HG03342 (cell line): ENCODE measurements around the gene SP140L.
A peak's percentile ranks its signal among the peaks of the same experiment; 100 is the strongest.
"Not testable (repeated sequence)": the region's sequence is repeated elsewhere in the genome, so short reads cannot be mapped to it uniquely, and the experiment has no call there.

ENCODE experiments used
- ATAC-seq: cut with Tn5 transposase; IDR thresholded peaks from one replicate; pipeline ENCODE4 v1.9.1; 2021; ENCODE audit warnings: mild to moderate bottlenecking, moderate library complexity; ENCODE audit not compliant: unreplicated experiment

The SP140L gene

GRCh38 chr2:230326453-230327417 lies at the start of gene SP140L:
Gene SP140L (plus strand): TSS chr2:230327193. CDS start chr2:230327270, 77 bp downstream.
- ATAC-seq, result peak; percentile 89

- ATAC-seq, result no peak
These were observed 44.1 kb upstream of the SP140L start for GRCh38 chr2:230282936-230283335.

GRCh38 chr2:230286048-230286447 lies 40.9 kb upstream of the SP140L start:
- no peak for ATAC-seq

DNA sequence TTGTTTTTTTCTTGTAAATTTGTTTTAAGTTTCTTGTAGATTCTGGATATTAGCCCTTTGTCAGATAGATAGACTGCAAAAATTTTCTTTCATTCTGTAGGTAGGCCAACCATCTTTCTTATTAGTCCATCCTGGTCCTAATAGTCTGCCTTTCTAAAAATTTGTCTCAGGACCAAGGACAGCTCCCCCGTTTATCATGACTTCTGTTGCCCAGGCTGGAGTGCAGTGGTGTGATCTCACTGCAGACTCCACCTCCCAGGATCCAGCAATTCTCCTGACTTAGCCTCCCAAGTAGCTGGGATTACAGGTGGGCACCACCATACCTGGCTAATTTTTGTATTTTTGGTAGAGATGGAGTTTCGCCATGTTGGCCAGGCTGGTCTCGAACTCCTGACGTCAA lies 37.7 kb upstream of the SP140L start:
- ATAC-seq, result not testable (repeated sequence)

GRCh38 chr2:230295192-230295591 lies 31.8 kb upstream of the SP140L start:
- no peak for ATAC-seq

- ATAC-seq, result no peak
These were observed 30.1 kb upstream of the SP140L start for GRCh38 chr2:230296917-230297316.

GRCh38 chr2:230299618-230300017 lies 27.4 kb upstream of the SP140L start:
- no peak for ATAC-seq

DNA sequence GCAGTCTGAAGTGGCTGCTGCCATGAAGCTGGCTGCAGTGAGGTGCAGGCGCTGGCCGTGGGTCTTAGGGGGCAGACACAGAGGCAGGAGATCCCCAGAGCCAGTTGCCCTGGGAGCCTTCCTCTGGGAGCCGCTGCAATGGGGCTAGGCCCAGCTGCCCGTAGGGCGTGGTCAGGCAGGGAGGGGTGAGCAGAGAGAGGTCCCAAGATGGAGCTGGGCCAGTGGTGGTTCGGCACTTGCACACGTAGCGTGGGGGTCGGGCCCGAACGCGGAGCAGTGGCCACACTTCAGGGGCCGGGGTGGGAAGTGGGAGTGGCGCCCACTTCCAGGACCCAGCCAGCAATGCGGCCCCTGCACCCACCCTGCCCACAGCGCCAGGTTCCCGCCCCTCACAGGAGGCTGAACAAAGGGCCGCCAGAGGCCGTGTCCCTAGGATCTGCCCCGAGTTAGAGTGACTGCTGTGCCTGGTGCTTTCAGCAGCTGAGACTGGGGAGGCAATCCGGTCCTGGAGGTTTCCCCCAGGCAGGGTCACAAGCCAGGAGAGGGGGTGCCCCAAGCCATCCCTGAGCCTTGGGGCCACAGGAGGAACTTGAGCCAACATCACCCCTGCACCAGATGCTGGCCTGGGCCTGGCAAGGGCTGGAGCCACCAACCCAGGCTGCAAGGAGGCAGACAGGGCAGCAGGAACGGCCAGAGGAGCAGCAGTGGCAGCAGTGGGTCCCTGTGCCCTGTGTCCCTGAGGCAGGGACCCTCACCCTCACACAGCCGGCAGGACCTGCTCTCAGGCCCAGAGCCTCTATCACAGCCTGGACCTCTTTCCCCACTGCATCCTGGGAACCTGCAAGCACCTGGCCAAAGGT lies 21.3 kb upstream of the SP140L start:
- ATAC-seq, result no peak

- ATAC-seq, result no peak
These were observed 20.5 kb upstream of the SP140L start for GRCh38 chr2:230306474-230306873.

DNA sequence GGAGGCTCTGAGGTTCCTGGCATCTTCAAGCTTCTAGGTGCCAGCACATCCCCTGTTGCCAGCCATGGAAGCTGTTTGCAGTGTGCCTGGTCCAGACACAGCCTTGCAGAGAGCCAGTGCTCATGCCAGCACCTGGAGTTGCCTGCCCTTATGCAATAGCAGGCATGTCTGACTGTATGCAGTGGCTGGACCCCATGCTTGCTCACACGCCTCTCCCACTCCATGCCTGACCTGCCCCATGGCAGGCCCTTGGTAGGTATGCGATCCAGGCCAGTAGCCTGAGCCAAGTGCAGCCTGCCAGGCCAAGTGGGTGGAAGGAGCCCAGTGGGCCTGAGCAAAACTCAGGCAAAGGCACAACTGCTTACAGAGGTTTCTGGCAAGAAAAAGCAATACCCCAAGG lies 19.5 kb upstream of the SP140L start:
- no peak for ATAC-seq

- no peak for ATAC-seq
These were observed 18.5 kb upstream of the SP140L start for GRCh38 chr2:230308402-230309000.

DNA sequence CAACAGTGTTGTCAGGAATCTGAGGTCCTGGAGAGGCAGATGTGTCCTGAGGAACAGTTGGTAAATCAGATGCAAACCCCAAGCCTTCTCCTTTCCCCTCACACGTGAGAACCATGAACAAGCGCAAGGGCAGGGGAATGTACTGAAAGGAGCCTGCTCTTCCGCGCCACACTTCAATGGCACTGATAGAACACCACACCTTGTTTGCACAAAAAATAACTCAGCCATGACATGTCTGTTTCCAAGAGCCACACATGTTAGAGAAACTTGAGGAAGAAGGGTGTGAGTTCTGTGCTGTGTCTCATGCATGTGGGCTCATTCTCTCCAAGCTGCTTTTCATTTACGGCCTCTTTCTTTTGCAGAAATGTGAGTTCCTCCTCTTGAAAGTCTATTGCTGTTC lies 16.2 kb upstream of the SP140L start:
- ATAC-seq, result not testable (repeated sequence)

- not testable (repeated sequence) for ATAC-seq
These were observed 15.4 kb upstream of the SP140L start for GRCh38 chr2:230311634-230312033.

- no peak for ATAC-seq
These were observed 14.4 kb upstream of the SP140L start for GRCh38 chr2:230312638-230313037.

DNA sequence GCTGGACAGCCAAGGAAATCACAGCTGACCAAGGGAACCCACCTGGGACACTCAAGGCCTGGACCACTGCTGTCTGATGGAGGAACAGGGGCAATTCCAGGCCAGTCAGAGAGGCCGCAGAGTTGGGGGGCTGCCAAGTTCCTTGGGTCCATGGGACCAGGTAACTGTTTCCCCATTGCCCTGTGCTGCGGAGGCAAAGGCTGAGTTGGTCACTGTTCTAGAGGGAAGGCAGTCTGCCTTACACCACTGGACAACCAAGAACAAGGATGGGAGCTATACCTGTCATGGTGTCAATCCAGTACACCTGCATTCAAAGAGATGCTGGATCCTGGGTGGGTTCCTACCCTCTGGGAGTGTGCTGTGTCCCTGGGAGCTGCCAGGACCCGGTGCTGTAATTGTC lies 9.6 kb upstream of the SP140L start:
- no peak for ATAC-seq

DNA sequence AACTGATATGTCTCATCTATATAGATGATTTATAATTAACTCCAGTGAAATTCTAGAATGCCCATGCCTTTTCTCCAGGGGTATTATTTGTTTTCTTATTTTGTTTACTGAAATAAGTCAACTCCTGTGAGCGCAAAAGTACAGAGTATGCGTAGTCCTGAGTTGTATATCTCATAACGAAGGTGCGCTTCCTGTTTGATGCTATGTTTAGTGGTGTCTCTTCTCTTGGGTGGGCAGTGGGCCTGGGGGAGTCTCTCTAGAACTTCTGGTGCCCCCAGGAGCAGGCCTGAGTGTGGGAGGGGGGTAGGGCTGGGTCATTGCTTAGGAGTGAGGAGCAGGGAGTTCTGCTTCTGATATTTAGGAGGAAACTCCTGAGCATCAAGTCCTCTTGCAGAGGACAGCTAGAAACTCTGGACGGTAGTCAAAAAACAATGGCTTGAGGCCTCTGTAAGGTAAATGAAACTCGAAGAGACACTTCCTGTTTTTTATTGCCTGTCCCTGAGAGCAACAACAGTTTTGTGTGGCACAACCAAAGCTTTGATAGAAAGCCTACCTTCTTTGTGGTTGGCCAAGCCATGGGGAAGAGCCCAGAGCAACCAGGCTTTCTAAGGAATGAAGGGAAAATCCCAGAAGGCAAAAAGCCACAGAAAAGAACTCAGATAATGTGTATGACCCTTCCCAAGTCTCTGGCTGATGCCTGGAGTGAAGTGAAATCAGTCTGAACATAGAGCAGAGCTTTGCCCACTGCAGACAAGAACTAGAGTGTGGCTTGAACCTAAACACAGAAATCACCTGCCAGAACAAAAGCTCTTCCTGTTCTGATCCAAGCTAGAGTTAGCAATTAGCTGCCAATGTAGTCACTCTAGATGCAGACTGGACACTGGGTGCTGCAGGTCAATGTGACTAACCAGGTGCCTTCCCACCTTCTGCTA lies 8.5 kb upstream of the SP140L start:
- ATAC-seq, result peak; percentile 37

GRCh38 chr2:230319211-230319862 lies 7.7 kb upstream of the SP140L start:
- peak; percentile 83 for ATAC-seq

DNA sequence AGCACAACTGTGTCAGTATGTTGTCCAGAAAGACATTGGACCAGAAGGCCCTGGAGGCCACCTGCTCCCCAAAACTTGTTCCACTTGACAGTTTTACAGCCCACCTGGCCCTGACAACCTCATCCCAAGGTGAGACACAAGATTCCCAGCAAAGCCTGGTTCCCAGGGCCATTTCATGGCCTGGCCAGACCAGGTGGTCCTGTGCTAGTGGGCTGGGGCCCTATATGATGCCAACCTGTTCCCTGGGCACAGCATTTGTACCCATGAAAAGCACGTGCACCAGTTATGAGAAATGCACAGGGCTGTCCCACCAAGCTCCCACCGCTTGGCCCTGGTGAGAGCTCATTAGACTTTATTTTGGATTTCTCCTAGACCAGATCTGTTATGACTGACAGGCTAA lies 6.0 kb upstream of the SP140L start:
- no peak for ATAC-seq

DNA sequence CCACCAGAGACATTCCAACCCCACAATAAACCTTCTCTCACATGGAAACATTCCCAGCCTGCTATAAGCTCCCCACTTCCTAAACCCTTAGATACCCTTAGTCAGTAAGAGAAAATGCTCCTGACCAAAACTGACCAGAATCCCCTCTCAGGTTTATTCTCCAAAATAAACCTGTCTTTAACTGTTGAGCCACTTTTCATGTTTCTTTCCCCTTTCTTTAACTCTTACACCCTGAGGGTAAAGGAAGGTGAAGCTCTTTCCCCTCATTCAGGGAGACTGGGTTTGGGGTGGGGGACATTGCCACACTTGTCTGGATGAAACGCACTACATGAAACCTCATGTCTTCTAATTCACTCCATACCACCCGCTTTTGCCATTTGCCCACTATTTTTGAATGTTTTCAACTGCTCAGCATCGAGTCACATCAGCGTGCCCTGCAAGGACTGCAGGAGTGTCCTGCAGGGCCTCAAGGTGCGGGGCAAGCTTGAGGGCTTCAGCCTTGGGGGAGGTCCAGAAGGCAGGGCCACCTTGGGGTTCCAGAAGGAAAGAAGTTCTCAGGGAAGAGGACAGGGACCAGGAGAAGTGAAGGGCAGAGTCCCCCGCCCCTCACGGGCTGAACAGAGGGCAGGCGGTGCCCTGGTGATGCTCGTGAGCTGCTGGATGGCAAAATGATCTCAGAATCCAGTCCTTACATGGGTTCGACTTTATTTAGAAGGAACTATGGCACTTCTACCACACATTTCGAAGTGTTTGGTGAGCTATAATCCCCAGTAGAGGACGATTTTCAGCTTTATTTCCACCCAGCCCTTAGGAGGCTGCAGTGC lies 4.2 kb upstream of the SP140L start:
- no peak for ATAC-seq
